ENCODE data around the gene KCNK1.

GRCh38 chr1:233609926-233610325 lies 4.0 kb upstream of the KCNK1 start:
- TF ChIP-seq EZH2 (IDR thresholded peaks at IDR 0.05; ENCODE audit: low read length) (no peak), CTCF (optimal IDR thresholded peaks at IDR 0.05 in 1 of 3, IDR thresholded peaks at IDR 0.05 in 1 of 3, conservative IDR thresholded peaks at IDR 0.05 in 1 of 3; ENCODE audit: extremely low read depth in 1 of 3, insufficient read depth in 2 of 3, low read length in 3 of 3) (no peak)
